Ishikawa (cell line): ENCODE results near the gene PSMA7.

ENCODE experiments used
- EP300 ChIP-seq: IDR thresholded peaks from 2 replicates; pipeline ENCODE4 v1.6.1; 2012; ENCODE audit warnings: borderline replicate concordance
- RAD21 ChIP-seq: IDR thresholded peaks from 2 replicates; pipeline ENCODE4 v1.6.1; 2012; ENCODE audit warnings: low read depth
- REST ChIP-seq: IDR thresholded peaks from 2 replicates; pipeline ENCODE4 v1.6.1; 2012; ENCODE audit warnings: low read depth, mild to moderate bottlenecking
- USF1 ChIP-seq: IDR thresholded peaks from 2 replicates; pipeline ENCODE4 v1.6.1; 2012
- ZBTB7A ChIP-seq: IDR thresholded peaks from 2 replicates; pipeline ENCODE4 v1.6.1; 2012; ENCODE audit warnings: low read depth

GRCh38 chr20:62105592-62105991 lies 37.6 kb downstream of the PSMA7 start:
- TF ChIP-seq USF1 (no peak), EP300 (no peak), ZBTB7A (no peak), REST (no peak), RAD21 (no peak)
